Caco-2 (cell line): Measurements from ENCODE around the gene DAO. TPM values are rescaled to one million over a fixed set of nuclear protein-coding genes. Genes with fewer than 3 reads are reported as not detected.

Experiments
- BruUV-seq: library from RNA; stranded (reverse); fragments of 400-500 nt; replicated peaks from 2 replicates; lab custom pipeline; 2021; lab: Mats Ljungman, UMichigan
- CTCF ChIA-PET: fragments of 300-600 bp; sonication (Branson Sonifier 250); formaldehyde crosslinking; loops from one replicate; lab custom pipeline; 2022; ENCODE audit warnings: antibody characterized with exemption; lab: Charles Lee
- POLR2A ChIA-PET: fragments of 300-600 bp; sonication (Branson Sonifier 250); formaldehyde crosslinking; loops from one replicate; lab custom pipeline; 2022; ENCODE audit warnings: antibody characterized with exemption; lab: Charles Lee
- DNase-seq, 2 experiments: peaks; one replicate each; pipeline versions ENCODE4 v3.0.0 to v3.0.0-alpha.2; 2020 to 2022
- H3K27me3 ChIP-seq: replicated peaks from 2 replicates; pipeline ENCODE4 v1.6.0; 2011; ENCODE audit warnings: low read length; ENCODE audit not compliant: control insufficient read depth, insufficient read depth
- H3K36me3 ChIP-seq: 2 replicates; pipeline ENCODE4 v1.5.1; 2011; ENCODE audit warnings: low read length; ENCODE audit not compliant: control insufficient read depth, insufficient read depth
- H3K4me1 ChIP-seq: fragments of 250-450 bp; sonication (Bioruptor Pico); 2 replicates; pipeline ENCODE4 v1.5.1; 2020; ENCODE audit warnings: mild to moderate bottlenecking
- H3K4me3 ChIP-seq: 2 replicates; pipeline ENCODE4 v1.5.1; 2011; ENCODE audit warnings: low read depth, mild to moderate bottlenecking, control low read depth, low read length
- H3K9me3 ChIP-seq: fragments of 250-450 bp; sonication (Bioruptor Pico); 2 replicates; pipeline ENCODE4 v1.5.1; 2020; ENCODE audit warnings: mild to moderate bottlenecking, moderate library complexity
- H3K27ac Mint-ChIP-seq: one replicate; pipeline ENCODE4 v1.8.0; 2022; ENCODE audit warnings: mixed read lengths; ENCODE audit not compliant: unreplicated experiment
- H3K27me3 Mint-ChIP-seq: one replicate; pipeline ENCODE4 v1.8.0; 2022; ENCODE audit warnings: mixed read lengths; ENCODE audit not compliant: insufficient read depth, unreplicated experiment
- H3K36me3 Mint-ChIP-seq: one replicate; pipeline ENCODE4 v1.8.0; 2022; ENCODE audit warnings: mild to moderate bottlenecking, mixed read lengths; ENCODE audit not compliant: insufficient read depth, unreplicated experiment
- H3K4me1 Mint-ChIP-seq: one replicate; pipeline ENCODE4 v1.8.0; 2022; ENCODE audit warnings: low read depth, mixed read lengths; ENCODE audit not compliant: unreplicated experiment
- H3K4me3 Mint-ChIP-seq: one replicate; pipeline ENCODE4 v1.8.0; 2022; ENCODE audit warnings: mild to moderate bottlenecking, moderate library complexity, mixed read lengths; ENCODE audit not compliant: unreplicated experiment
- H3K9me3 Mint-ChIP-seq: one replicate; pipeline ENCODE4 v1.8.0; 2022; ENCODE audit warnings: mixed read lengths; ENCODE audit not compliant: unreplicated experiment
- intact Hi-C: fragments of 100-400 bp; cut with micrococcal nuclease; formaldehyde crosslinking; loops from one replicate; pipeline ENCODE4 v1.10.0; 2022; ENCODE audit not compliant: unreplicated experiment
- microRNA-seq: library from miRNA; unstranded; fragments of <30 nt; microRNA quantifications from one replicate; pipeline ENCODE4 v1.2.0, GENCODE V29; 2022
- total RNA-seq: library from RNA; stranded (reverse); gene quantifications from 2 replicates; pipeline ENCODE4 v1.2.3, GENCODE V29; 2022
- TF ChIP-seq, protein P1 (sequence below), 2 experiments: fragments of 200-600 bp in 1 of 2; IDR thresholded peaks; 1 replicate in 1 of 2; 2 replicates in 1 of 2; pipeline versions ENCODE4 v1.5.1 to v1.8.0; 2011 to 2022; ENCODE audit warnings: antibody characterized with exemption in 1 of 2, control low read depth in 1 of 2, inconsistent platforms in 1 of 2, low read depth in 1 of 2, low read length in 1 of 2, mild to moderate bottlenecking in 1 of 2, moderate library complexity in 1 of 2; ENCODE audit not compliant: insufficient read depth in 1 of 2, severe bottlenecking in 1 of 2, unreplicated experiment in 1 of 2

The DAO gene
- total RNA-seq, 1 experiment from 2014 or later, result not detected

DNA sequence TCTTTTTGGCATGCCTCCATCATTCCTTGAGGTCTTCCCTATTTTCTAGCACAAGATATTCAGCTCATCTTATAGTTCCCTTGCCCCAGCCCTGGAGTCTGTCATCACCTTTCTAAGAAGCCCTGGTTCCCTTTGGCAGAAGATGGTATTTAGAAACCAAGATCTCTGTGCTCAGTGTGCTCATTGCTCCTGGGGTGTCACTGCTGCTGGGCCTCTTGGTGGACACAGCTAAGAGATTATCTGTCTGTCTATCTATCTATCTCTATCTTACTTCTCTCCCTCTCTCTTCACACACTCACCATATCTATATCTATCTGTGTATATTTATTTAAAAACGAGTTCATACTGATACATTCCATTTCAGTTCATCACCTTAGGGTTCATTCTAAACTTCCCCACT, 67.2 kb downstream of the DAO start:
- H3K9me3 ChIP-seq, result peaks cover 4% of the 10 kb centered on the region; the same call in 1 of the 2 replicates
- CTCF ChIA-PET, result no interaction called here
- H3K4me1 Mint-ChIP-seq, result peaks cover 8% of the 10 kb centered on the region
- BruUV-seq, result no TSS peak
- no peaks in the 10 kb centered on the region for H3K27me3 Mint-ChIP-seq
- H3K36me3 ChIP-seq, result no peaks in the 10 kb centered on the region
- TF ChIP-seq, protein P1, sequence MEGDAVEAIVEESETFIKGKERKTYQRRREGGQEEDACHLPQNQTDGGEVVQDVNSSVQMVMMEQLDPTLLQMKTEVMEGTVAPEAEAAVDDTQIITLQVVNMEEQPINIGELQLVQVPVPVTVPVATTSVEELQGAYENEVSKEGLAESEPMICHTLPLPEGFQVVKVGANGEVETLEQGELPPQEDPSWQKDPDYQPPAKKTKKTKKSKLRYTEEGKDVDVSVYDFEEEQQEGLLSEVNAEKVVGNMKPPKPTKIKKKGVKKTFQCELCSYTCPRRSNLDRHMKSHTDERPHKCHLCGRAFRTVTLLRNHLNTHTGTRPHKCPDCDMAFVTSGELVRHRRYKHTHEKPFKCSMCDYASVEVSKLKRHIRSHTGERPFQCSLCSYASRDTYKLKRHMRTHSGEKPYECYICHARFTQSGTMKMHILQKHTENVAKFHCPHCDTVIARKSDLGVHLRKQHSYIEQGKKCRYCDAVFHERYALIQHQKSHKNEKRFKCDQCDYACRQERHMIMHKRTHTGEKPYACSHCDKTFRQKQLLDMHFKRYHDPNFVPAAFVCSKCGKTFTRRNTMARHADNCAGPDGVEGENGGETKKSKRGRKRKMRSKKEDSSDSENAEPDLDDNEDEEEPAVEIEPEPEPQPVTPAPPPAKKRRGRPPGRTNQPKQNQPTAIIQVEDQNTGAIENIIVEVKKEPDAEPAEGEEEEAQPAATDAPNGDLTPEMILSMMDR (IDR thresholded peaks at IDR 0.05; ENCODE audit: insufficient read depth in 1 of 2, low read depth in 1 of 2, low read length in 1 of 2, severe bottlenecking in 1 of 2, unreplicated experiment in 1 of 2), result no peak
- POLR2A ChIA-PET, result no interaction called here
- H3K9me3 Mint-ChIP-seq, result peaks cover 14% of the 10 kb centered on the region
- H3K4me3 Mint-ChIP-seq, result no peak overlapping the region
- no peak overlapping the region for H3K4me3 ChIP-seq
- DNase-seq, result no peak
- intact Hi-C loops, result no loop called here
- H3K27me3 ChIP-seq, result no peaks in the 10 kb centered on the region
- H3K4me1 ChIP-seq, result no peaks in the 10 kb centered on the region
- H3K27ac Mint-ChIP-seq, result no peak overlapping the region
- no peaks in the 10 kb centered on the region for H3K36me3 Mint-ChIP-seq

DNA sequence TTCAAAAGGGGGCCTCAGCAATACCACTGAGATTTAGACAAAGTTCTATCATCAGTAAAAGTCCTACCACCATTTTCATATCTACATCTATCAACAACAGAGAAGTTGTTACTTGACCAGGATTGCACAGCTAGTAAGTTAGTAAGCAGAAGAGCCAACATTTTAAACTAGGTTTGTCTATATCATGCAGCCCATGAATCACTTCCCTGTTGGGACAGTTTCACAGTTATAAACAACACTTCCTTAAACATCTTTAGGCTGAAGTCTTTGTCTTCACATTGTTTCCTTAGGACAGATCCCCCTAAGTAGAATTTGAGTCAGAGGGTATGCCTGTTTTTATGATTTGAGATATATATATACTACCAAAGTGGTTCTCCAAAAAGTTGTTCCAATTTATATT, 68.5 kb downstream of the DAO start:
- Histone ChIP-seq H3K9me3 (peaks cover 4% of the 10 kb centered on the region; the same call in 1 of the 2 replicates), H3K4me1 (no peaks in the 10 kb centered on the region), H3K36me3 (no peaks in the 10 kb centered on the region), H3K27me3 (no peaks in the 10 kb centered on the region), H3K4me3 (no peak overlapping the region)
- intact Hi-C loops, result no loop called here
- H3K36me3 Mint-ChIP-seq, result no peaks in the 10 kb centered on the region
- ChIA-PET POLR2A (no interaction called here), CTCF (interaction anchor here (0.6 kb wide), 1 partner anchor 115 kb away, joined by 5 read pairs; no protein-coding TSS in a partner anchor)
- TF ChIP-seq, protein P1 (IDR thresholded peaks at IDR 0.05; ENCODE audit: insufficient read depth in 1 of 2, low read depth in 1 of 2, low read length in 1 of 2, severe bottlenecking in 1 of 2, unreplicated experiment in 1 of 2), result no peak
- peaks cover 2% of the 10 kb centered on the region for H3K27me3 Mint-ChIP-seq
- DNase-seq, result no peak
- peaks cover 8% of the 10 kb centered on the region for H3K4me1 Mint-ChIP-seq
- H3K9me3 Mint-ChIP-seq, result peaks cover 14% of the 10 kb centered on the region
- no peak overlapping the region for H3K27ac Mint-ChIP-seq
- BruUV-seq, result no TSS peak
- no peak overlapping the region for H3K4me3 Mint-ChIP-seq

DNA sequence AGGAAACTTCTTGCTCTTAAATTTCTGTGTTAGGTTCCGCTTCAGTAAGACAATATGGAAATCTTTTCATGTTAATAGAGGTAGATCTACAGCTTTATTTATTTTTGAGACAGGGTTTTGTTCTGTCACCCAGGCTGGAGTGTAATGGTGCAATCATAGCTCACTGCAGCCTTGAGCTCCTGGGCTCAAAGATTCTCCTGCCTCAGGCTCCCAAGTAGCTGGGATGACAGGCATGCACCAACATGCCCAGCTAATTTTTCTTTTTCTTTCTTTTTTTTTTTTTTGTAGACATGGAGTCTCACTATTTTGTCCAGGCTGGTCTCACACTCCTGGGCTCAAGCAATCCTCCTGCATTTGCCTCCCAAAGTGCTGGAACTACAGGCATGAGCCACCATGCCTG, 70.1 kb downstream of the DAO start:
- H3K36me3 Mint-ChIP-seq, result no peaks in the 10 kb centered on the region
- Histone ChIP-seq H3K4me3 (no peak overlapping the region), H3K36me3 (no peaks in the 10 kb centered on the region), H3K4me1 (no peaks in the 10 kb centered on the region), H3K9me3 (peaks cover 4% of the 10 kb centered on the region; the same call in 1 of the 2 replicates), H3K27me3 (no peaks in the 10 kb centered on the region)
- peaks cover 2% of the 10 kb centered on the region for H3K27me3 Mint-ChIP-seq
- intact Hi-C loops, result loop anchor here (5.0 kb wide), 1 partner anchor 148 kb away; no protein-coding TSS in a partner anchor
- peaks cover 14% of the 10 kb centered on the region for H3K9me3 Mint-ChIP-seq
- no peak for DNase-seq
- H3K4me1 Mint-ChIP-seq, result peaks cover 8% of the 10 kb centered on the region
- TF ChIP-seq, protein P1 (IDR thresholded peaks at IDR 0.05; ENCODE audit: insufficient read depth in 1 of 2, low read depth in 1 of 2, low read length in 1 of 2, severe bottlenecking in 1 of 2, unreplicated experiment in 1 of 2), result no peak
- no TSS peak for BruUV-seq
- CTCF ChIA-PET, result interaction anchor here (0.7 to 1.4 kb wide), 5 partner anchors 11 to 146 kb away, joined by 3 to 9 read pairs (median 7); no protein-coding TSS in a partner anchor
- no peak overlapping the region for H3K4me3 Mint-ChIP-seq
- H3K27ac Mint-ChIP-seq, result no peak overlapping the region
- POLR2A ChIA-PET, result no interaction called here

Small RNA genes lying within 50 kb of the gene (microRNA-seq; reads per million reads assigned to microRNA genes)
- not detected for gene MIR619

Other genes with a start within 250 kb of the DAO start
- gene SELPLG, start 246.2 kb upstream of the DAO start, total RNA-seq, result 0.23 and 0.44 TPM in 2 replicates
- gene CORO1C, start 148.6 kb upstream of the DAO start, total RNA-seq, result 176 and 195 TPM in 2 replicates
- 26.0 and 27.7 TPM in 2 replicates for gene SSH1, start 22.5 kb upstream of the DAO start, total RNA-seq
- 0.09 and 0.14 TPM in 2 replicates for gene SVOP, start 141.0 kb downstream of the DAO start, total RNA-seq
- gene USP30, start 172.5 kb downstream of the DAO start, total RNA-seq, result 11.9 and 12.3 TPM in 2 replicates
- gene ALKBH2, start 213.4 kb downstream of the DAO start, total RNA-seq, result 38.3 and 41.4 TPM in 2 replicates
- 72.2 and 78.3 TPM in 2 replicates for gene UNG, start 217.5 kb downstream of the DAO start, total RNA-seq
- 24.8 and 26.2 TPM in 2 replicates for gene ACACB, start 236.5 kb downstream of the DAO start, total RNA-seq